HG02571 (cell line): ENCODE results near the gene ANO4.

ENCODE experiments used
- ATAC-seq: cut with Tn5 transposase; IDR thresholded peaks from one replicate; pipeline ENCODE4 v1.9.1; 2021; ENCODE audit warnings: mild to moderate bottlenecking, moderate library complexity; ENCODE audit not compliant: unreplicated experiment

The ANO4 gene

GRCh38 chr12:101172316-101172715 is 377.7 kb downstream of the ANO4 start:
- ATAC-seq = no peak

- ATAC-seq = no peak
These were observed 378.7 kb downstream of the ANO4 start for GRCh38 chr12:101173197-101173749.

GRCh38 chr12:101174541-101174940 is 380.0 kb downstream of the ANO4 start:
- ATAC-seq = no peak
